SKM-1 treated with dmso at 0.1 percent for 144 hours (cell line): ENCODE data around the gene KRTAP4-8.
"Not testable (repeated sequence)": the region's sequence is repeated elsewhere in the genome, so short reads cannot be mapped to it uniquely, and the experiment has no call there.

Experiments used
- DNase-seq: peaks from one replicate; lab custom pipeline; 2025; ENCODE audit not compliant: unreplicated experiment; lab: John Stamatoyannopoulos, UW

KRTAP4-8 gene

DNA sequence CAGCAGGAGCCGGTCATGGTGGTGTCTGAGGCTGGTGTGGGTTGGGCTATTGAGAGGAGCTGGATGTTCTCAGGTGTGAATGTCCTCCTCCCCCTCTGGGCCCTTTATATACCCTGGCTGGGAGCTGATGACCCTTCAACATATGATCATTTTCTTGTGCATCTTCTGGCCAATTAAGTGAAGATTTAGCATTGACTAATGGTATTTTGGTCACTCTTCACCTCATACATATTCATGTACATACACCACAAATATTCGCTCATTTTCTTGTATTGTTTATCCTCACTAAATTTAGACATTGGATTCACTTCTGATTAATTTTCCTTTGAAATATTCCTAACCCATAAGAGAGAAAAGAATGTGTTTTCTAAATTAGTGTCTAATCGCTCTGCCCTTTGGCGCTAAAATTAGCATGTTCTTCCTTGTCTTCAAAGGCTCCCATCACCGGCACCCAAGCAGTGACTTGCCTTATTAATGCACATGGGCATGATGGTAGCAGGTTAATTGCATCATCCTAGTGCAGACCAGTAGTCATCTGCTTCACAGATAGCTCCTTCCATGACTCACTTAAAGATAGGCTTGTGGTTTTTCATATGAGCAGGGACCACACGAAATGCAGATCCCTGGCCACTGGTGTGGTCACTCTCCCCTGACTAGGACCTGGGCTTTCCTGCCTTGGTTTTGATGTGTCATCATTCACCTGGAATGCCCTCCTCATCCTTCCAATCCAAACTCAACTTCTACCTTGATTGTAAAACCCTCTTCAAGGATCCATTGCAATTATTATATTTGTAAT, 31.9 kb downstream of the KRTAP4-8 start, which contains the start of gene KRTAP2-4:
Gene KRTAP2-4, minus strand, starts transcription at position 51 of the 796 bp plus-strand sequence. Its CDS starts 34 bp downstream, at position 17.
- no peak for DNase-seq

- DNase-seq, result not testable (repeated sequence)
Observed at GRCh38 chr17:41065016-41065689, 32.8 kb downstream of the KRTAP4-8 start.

GRCh38 chr17:41064301-41064700, 33.6 kb downstream of the KRTAP4-8 start:
- no peak for DNase-seq

GRCh38 chr17:41063449-41063848, 34.5 kb downstream of the KRTAP4-8 start:
- DNase-seq, result no peak

GRCh38 chr17:41061964-41062363, 36.0 kb downstream of the KRTAP4-8 start:
- no peak for DNase-seq

GRCh38 chr17:41060052-41060604, 37.8 kb downstream of the KRTAP4-8 start, which contains the start of gene KRTAP2-3:
TSS of gene KRTAP2-3 (minus strand) at chr17:41060114. CDS start at chr17:41060050, 64 bp downstream.
- no peak for DNase-seq

DNA sequence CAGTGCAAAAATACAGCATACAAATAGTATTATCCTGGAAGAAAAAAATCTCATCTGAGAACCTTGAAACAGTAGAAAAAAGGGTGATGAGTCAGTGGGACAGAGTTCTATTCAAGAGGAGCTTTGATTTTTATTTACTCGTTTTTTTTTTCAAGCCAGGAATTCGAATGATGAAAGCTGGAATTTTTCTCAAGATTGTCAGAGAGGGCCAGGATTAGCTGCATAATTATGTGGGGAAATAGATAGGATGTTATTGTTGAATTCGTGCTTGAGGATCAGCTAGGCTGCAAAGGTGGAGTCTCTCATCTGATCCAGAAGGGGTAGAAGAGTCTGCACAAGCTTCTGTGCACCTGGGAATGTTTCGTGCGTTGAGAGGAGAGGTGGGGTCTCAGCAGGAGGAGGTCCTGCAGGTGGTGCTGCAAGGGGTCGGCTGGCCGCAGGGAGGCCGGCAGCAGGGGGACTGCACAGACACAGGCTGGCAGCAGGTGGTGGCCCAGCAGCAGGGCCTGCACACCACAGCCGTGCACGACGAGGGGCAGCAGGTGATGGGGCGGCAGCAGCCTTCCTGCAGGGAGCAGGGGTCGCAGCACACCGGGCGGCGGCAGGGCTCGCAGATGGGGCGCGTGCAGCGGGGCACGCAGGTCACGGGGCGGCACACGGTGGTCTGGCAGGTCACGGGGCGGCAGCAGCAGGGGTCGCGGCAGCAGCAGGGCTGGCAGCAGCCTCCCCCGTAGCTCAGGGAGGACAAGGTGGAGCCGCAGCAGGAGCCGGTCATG, 38.5 kb downstream of the KRTAP4-8 start:
- DNase-seq, result not testable (repeated sequence)

DNA sequence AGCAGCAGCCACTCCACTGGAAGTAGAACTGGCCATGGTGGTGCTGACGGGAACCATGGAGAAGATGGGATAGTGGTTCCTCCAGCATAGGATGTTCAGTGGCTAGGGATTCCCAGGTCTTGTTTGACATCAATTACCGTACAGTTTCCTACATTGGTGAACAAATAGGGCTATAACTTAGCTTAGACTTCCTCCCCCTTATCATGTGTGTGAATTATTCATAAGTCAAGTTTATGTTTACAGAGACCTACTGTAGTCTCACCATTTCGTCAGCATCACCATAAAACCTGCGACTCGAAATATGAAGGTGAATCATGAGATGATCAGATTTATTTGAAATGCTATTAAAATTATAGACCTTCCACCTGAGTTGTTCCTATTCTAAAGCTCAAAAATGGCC, 39.2 kb downstream of the KRTAP4-8 start:
- DNase-seq, result no peak

- no peak for DNase-seq
Observed at GRCh38 chr17:41057547-41057946, 40.4 kb downstream of the KRTAP4-8 start.

- DNase-seq, result not testable (repeated sequence)
Observed at GRCh38 chr17:41055130-41055529, 42.8 kb downstream of the KRTAP4-8 start, which contains the start of gene KRTAP2-2. TSS of gene KRTAP2-2 (minus strand) at chr17:41055230. CDS start at chr17:41055211, 19 bp downstream.

- not testable (repeated sequence) for DNase-seq
Observed at GRCh38 chr17:41054556-41054955, 43.4 kb downstream of the KRTAP4-8 start.

- DNase-seq, result no peak
Observed at GRCh38 chr17:41054025-41054424, 43.9 kb downstream of the KRTAP4-8 start.

DNA sequence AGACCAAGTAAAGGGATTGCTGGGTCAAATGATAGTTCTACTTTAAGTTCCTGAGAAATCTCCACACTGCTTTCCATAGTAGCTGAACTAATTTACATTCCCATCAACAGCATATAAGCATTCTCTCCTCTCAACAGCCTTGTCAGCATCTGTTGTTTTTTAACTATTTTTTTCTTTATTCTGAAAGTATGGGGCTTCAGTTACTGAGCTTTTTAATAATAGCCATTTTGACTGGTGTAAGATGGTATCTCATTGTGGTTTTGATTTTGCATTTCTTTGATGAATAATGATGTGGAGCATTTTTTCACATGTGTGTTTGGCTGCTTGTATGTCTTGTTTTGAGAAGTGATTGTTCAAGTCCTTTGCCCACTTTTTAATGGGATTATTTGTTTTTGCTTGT, 45.4 kb downstream of the KRTAP4-8 start:
- DNase-seq, result no peak

DNA sequence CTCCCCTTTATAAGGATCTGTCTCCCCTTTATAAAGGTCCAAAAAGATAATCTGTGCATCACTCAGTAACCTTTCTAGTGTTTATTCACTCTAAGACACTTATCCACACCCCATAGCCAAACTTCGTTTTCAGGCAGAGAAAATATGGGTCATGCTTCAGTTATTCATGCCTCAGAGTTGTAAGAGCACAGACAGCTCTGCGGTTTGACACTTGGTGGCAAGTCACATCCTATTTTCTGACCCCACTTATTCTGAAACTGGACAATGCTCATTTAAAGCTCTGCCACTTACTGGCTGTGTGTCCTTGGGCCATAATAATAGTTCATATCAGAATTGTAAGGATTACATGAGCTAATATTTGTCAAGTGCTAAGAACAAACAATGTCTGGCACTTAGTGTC, 48.8 kb downstream of the KRTAP4-8 start:
- DNase-seq, result no peak

DNA sequence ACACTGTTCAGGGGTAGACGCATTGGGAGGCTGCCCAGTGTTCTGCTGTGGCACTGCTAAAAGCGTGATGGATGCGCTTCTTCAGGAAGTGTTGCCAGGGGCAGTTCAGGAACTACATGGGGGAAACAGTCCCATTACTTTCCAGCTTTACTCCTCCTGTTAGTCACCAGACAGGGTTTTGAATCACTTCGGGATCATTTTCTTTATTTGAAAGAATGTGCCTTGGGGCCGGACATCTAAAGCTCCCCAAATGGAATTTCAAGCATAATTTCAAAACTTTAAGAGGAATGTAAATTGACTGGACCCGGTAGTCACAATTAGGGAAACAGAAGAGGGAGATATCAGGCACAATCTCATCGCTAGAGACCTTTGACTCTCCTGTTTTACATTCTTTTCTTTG, 49.5 kb downstream of the KRTAP4-8 start:
- DNase-seq, result no peak
